Astrocyte (in vitro differentiated cells and primary cell): ENCODE measurements around the gene KCNMB4. TPM values are rescaled to one million over a fixed set of nuclear protein-coding genes. Genes with fewer than 3 reads are reported as not detected.

Experiments
- DNase-seq: peaks from one replicate; pipeline ENCODE4 v3.0.0-alpha.2; 2010; ENCODE audit warnings: low read depth
- FAIRE-seq: peaks from 2 replicates; lab custom pipeline; 2011; peaks lifted over from hg19 to GRCh38; lab: Jason Lieb, UNC
- H2AFZ ChIP-seq: 2 replicates; pipeline ENCODE4 v1.6.0; 2012; ENCODE audit warnings: low read depth, low read length, inconsistent platforms
- H3K27ac ChIP-seq: 2 replicates; pipeline ENCODE4 v1.5.1; 2011; ENCODE audit warnings: low read depth, low read length, inconsistent platforms
- H3K27me3 ChIP-seq: 2 replicates; pipeline ENCODE4 v1.6.0; 2011; ENCODE audit warnings: low read length, inconsistent platforms; ENCODE audit not compliant: insufficient read depth
- H3K36me3 ChIP-seq: 2 replicates; pipeline ENCODE4 v1.5.1; 2011; ENCODE audit warnings: low read length, inconsistent platforms; ENCODE audit not compliant: insufficient read depth
- H3K4me1 ChIP-seq: 2 replicates; pipeline ENCODE4 v1.5.1; 2011; ENCODE audit warnings: low read length, inconsistent platforms; ENCODE audit not compliant: insufficient read depth
- H3K4me2 ChIP-seq: 2 replicates; pipeline ENCODE4 v1.6.0; 2012; ENCODE audit warnings: low read length, inconsistent platforms
- H3K4me3 ChIP-seq: 2 replicates; pipeline ENCODE4 v1.5.1; 2011; ENCODE audit warnings: low read depth, mild to moderate bottlenecking, low read length, inconsistent platforms; ENCODE audit not compliant: insufficient read depth
- H3K79me2 ChIP-seq: 2 replicates; pipeline ENCODE4 v1.6.0; 2012; ENCODE audit warnings: mild to moderate bottlenecking, low read length, inconsistent platforms; ENCODE audit not compliant: insufficient read depth
- H3K9ac ChIP-seq: 2 replicates; pipeline ENCODE4 v1.6.0; 2012; ENCODE audit warnings: mild to moderate bottlenecking, low read length, inconsistent platforms
- H3K9me3 ChIP-seq: 2 replicates; pipeline ENCODE4 v1.5.1; 2012; ENCODE audit warnings: low read depth, mild to moderate bottlenecking, low read length, inconsistent platforms; ENCODE audit not compliant: insufficient read depth
- H4K20me1 ChIP-seq: 2 replicates; pipeline ENCODE4 v1.6.0; 2012; ENCODE audit warnings: low read length, inconsistent platforms; ENCODE audit not compliant: insufficient read depth
- H3K27ac Mint-ChIP-seq: one replicate; pipeline ENCODE4 v1.8.0; 2021; ENCODE audit warnings: mild to moderate bottlenecking, mixed read lengths; ENCODE audit not compliant: unreplicated experiment
- H3K27me3 Mint-ChIP-seq: one replicate; pipeline ENCODE4 v1.8.0; 2021; ENCODE audit warnings: low read depth, mixed read lengths; ENCODE audit not compliant: unreplicated experiment
- H3K36me3 Mint-ChIP-seq: one replicate; pipeline ENCODE4 v1.8.0; 2021; ENCODE audit warnings: low read depth, mixed read lengths; ENCODE audit not compliant: unreplicated experiment
- H3K4me1 Mint-ChIP-seq: one replicate; pipeline ENCODE4 v1.8.0; 2021; ENCODE audit warnings: low read depth, mixed read lengths; ENCODE audit not compliant: unreplicated experiment
- H3K4me3 Mint-ChIP-seq: one replicate; pipeline ENCODE4 v1.8.0; 2021; ENCODE audit warnings: mild to moderate bottlenecking, moderate library complexity, mixed read lengths; ENCODE audit not compliant: unreplicated experiment
- H3K9me3 Mint-ChIP-seq: one replicate; pipeline ENCODE4 v1.8.0; 2021; ENCODE audit warnings: mild to moderate bottlenecking, mixed read lengths; ENCODE audit not compliant: unreplicated experiment
- EZH2 ChIP-seq: IDR thresholded peaks from 2 replicates; pipeline ENCODE4 v1.6.1; 2012; ENCODE audit warnings: mild to moderate bottlenecking, low read length, inconsistent platforms; ENCODE audit not compliant: insufficient read depth
- total RNA-seq: library from RNA; stranded (reverse); gene quantifications from 2 replicates; pipeline ENCODE4 v1.2.1, GENCODE V29; 2021
- TF ChIP-seq, protein P1 (sequence below): IDR thresholded peaks from 2 replicates; pipeline ENCODE4 v1.5.1; 2011; ENCODE audit warnings: low read depth, mild to moderate bottlenecking, inconsistent platforms, low read length, moderate library complexity; ENCODE audit not compliant: insufficient read depth

The KCNMB4 gene
- total RNA-seq, 1 donor from 2014 or later: 8.3 TPM

GRCh38 chr12:70418101-70418500 is 52.0 kb downstream of the KCNMB4 start:
- Histone ChIP-seq H4K20me1 (no peaks in the 10 kb centered on the region), H3K27me3 (no peaks in the 10 kb centered on the region), H3K4me2 (no peak overlapping the region), H3K79me2 (no peaks in the 10 kb centered on the region), H2AFZ (no peak overlapping the region), H3K4me3 (no peak overlapping the region), H3K9me3 (no peaks in the 10 kb centered on the region), H3K4me1 (no peaks in the 10 kb centered on the region), H3K36me3 (no peaks in the 10 kb centered on the region), H3K9ac (no peak overlapping the region), H3K27ac (no peak overlapping the region)
- H3K27me3 Mint-ChIP-seq: no peaks in the 10 kb centered on the region
- no peak for TF ChIP-seq EZH2
- no peaks in the 10 kb centered on the region for H3K4me1 Mint-ChIP-seq
- peak; percentile 43 for FAIRE-seq
- H3K27ac Mint-ChIP-seq: no peak overlapping the region
- H3K36me3 Mint-ChIP-seq: peaks cover 3% of the 10 kb centered on the region
- no peaks in the 10 kb centered on the region for H3K9me3 Mint-ChIP-seq
- H3K4me3 Mint-ChIP-seq: no peak overlapping the region
- DNase-seq: peak; percentile 34

GRCh38 chr12:70422631-70423030 is 56.5 kb downstream of the KCNMB4 start:
- H3K27me3 ChIP-seq: no peaks in the 10 kb centered on the region
- Mint-ChIP-seq H3K27ac (no peak overlapping the region), H3K4me3 (no peak overlapping the region), H3K4me1 (no peaks in the 10 kb centered on the region), H3K9me3 (no peaks in the 10 kb centered on the region), H3K36me3 (peaks cover 3% of the 10 kb centered on the region), H3K27me3 (no peaks in the 10 kb centered on the region)
- no peaks in the 10 kb centered on the region for H3K9me3 ChIP-seq
- H3K4me1 ChIP-seq: no peaks in the 10 kb centered on the region
- TF ChIP-seq, protein P1, sequence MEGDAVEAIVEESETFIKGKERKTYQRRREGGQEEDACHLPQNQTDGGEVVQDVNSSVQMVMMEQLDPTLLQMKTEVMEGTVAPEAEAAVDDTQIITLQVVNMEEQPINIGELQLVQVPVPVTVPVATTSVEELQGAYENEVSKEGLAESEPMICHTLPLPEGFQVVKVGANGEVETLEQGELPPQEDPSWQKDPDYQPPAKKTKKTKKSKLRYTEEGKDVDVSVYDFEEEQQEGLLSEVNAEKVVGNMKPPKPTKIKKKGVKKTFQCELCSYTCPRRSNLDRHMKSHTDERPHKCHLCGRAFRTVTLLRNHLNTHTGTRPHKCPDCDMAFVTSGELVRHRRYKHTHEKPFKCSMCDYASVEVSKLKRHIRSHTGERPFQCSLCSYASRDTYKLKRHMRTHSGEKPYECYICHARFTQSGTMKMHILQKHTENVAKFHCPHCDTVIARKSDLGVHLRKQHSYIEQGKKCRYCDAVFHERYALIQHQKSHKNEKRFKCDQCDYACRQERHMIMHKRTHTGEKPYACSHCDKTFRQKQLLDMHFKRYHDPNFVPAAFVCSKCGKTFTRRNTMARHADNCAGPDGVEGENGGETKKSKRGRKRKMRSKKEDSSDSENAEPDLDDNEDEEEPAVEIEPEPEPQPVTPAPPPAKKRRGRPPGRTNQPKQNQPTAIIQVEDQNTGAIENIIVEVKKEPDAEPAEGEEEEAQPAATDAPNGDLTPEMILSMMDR: no peak
- no peak for TF ChIP-seq EZH2
- no peak overlapping the region for H2AFZ ChIP-seq
- H3K36me3 ChIP-seq: no peaks in the 10 kb centered on the region
- FAIRE-seq (no peak), DNase-seq (no peak)
- no peaks in the 10 kb centered on the region for H4K20me1 ChIP-seq
- no peak overlapping the region for H3K27ac ChIP-seq
- H3K79me2 ChIP-seq: no peaks in the 10 kb centered on the region
- no peak overlapping the region for H3K4me3 ChIP-seq
- no peak overlapping the region for H3K9ac ChIP-seq
- no peak overlapping the region for H3K4me2 ChIP-seq

DNA sequence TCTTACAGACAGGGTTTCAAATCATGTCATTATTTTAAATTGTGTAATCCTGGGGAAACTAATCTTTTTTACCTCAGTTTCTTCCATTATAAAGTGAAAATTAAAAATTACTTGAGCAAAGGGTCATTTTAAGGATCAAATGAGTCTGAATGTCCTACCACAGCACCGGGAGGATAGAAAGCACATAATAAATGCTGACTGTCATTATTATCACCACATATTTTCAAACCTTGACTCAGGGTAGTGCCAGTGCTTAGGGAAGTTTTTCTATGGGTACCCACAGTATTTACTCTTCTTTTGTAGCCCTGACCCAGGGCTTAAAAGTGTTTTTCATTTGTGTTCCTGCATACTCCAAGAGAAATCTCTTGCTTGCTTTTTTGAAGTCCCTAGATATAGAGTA is 60.5 kb downstream of the KCNMB4 start:
- no peaks in the 10 kb centered on the region for H3K36me3 Mint-ChIP-seq
- H3K36me3 ChIP-seq: no peaks in the 10 kb centered on the region

More for the DNA sequence above, 60.5 kb downstream of the KCNMB4 start:
- Histone ChIP-seq H3K9ac (no peak overlapping the region), H3K27me3 (no peaks in the 10 kb centered on the region), H4K20me1 (no peaks in the 10 kb centered on the region), H3K79me2 (no peaks in the 10 kb centered on the region), H3K27ac (no peak overlapping the region), H3K4me2 (no peak overlapping the region), H2AFZ (no peak overlapping the region), H3K4me1 (no peaks in the 10 kb centered on the region), H3K9me3 (no peaks in the 10 kb centered on the region), H3K4me3 (no peak overlapping the region)
- no peak for TF ChIP-seq EZH2
- TF ChIP-seq, protein P1: no peak
- DNase-seq (no peak), FAIRE-seq (no peak)
- Mint-ChIP-seq H3K4me3 (no peak overlapping the region), H3K27ac (no peak overlapping the region), H3K4me1 (no peaks in the 10 kb centered on the region), H3K9me3 (no peaks in the 10 kb centered on the region), H3K27me3 (no peaks in the 10 kb centered on the region)
